ENCODE results near the gene RO60. TPM values are rescaled to one million over a fixed set of nuclear protein-coding genes. Genes with fewer than 3 reads are reported as not detected.
A peak's percentile ranks its signal among the peaks of the same experiment; 100 is the strongest.

Gene RO60
- total RNA-seq, 2 experiments from 2014 or later: 42.8 to 48.0 TPM

DNA sequence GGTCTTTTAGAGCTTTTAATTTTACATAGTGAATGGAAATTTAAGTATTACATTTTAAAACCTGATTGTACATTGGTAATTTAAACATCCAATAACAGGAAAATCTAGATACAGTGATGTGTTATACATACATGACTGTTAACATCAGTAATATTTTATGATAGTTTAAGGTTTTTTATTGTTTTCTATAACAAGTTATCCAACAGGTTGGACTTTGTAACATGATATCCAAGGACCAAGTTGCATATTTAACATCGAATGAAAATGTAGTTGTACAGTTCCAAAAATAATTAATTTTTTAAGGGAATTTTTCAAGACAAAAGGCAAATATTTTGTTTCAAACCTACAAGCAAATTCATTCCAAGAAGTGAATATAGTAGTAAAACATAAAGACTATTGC is 31.5 kb downstream of the RO60 start:
- no peaks in the 10 kb centered on the region for H3K4me1 Mint-ChIP-seq (ENCODE audit: low read depth)
- intact Hi-C loops (cut with micrococcal nuclease): no loop called here
- CTCF ChIA-PET: no interaction called here

DNA sequence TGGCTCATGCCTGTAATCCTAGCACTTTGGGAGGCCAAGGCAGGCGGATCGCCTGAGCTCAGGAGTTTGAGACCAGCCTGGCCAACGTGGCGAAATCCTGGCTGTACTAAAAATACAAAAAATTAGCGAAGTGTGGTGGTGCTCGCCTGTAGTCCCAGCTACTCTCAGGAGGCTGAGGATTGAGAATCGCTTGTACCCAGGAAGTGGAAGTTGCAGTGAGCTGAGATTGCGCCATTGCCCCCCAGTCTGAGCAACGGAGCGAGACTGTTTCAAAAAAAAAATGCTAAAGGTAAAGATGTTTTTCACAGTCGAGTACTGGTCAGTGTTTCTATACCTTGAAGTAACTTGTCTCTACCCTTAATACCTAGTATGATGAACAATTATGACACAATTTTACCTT is 34.7 kb downstream of the RO60 start:
- Mint-ChIP-seq H3K36me3 (ENCODE audit: low read depth) (peaks cover 13% of the 10 kb centered on the region), H3K4me1 (ENCODE audit: low read depth) (no peaks in the 10 kb centered on the region), H3K27me3 (ENCODE audit: low read depth) (no peaks in the 10 kb centered on the region), H3K4me3 (no peak overlapping the region), H3K9me3 (no peaks in the 10 kb centered on the region), H3K27ac (no peak overlapping the region)
- CTCF ChIA-PET: no interaction called here
- intact Hi-C loops (cut with micrococcal nuclease): no loop called here
- DNase-seq: no peak

More for the DNA sequence above, 31.5 kb downstream of the RO60 start:
- Mint-ChIP-seq H3K4me3 (no peak overlapping the region), H3K36me3 (ENCODE audit: low read depth) (peaks cover 9% of the 10 kb centered on the region), H3K9me3 (no peaks in the 10 kb centered on the region), H3K27me3 (ENCODE audit: low read depth) (no peaks in the 10 kb centered on the region), H3K27ac (no peak overlapping the region)
- DNase-seq: no peak

GRCh38 chr1:193102662-193103061 is 43.2 kb downstream of the RO60 start:
- H3K9me3 Mint-ChIP-seq: no peaks in the 10 kb centered on the region
- H3K27me3 Mint-ChIP-seq (ENCODE audit: low read depth): no peaks in the 10 kb centered on the region
- H3K27ac Mint-ChIP-seq: no peak overlapping the region
- intact Hi-C loops (cut with micrococcal nuclease): no loop called here
- no peak overlapping the region for H3K4me3 Mint-ChIP-seq
- no peaks in the 10 kb centered on the region for H3K36me3 Mint-ChIP-seq (ENCODE audit: low read depth)
- no peak for DNase-seq
- H3K4me1 Mint-ChIP-seq (ENCODE audit: low read depth): peaks cover 19% of the 10 kb centered on the region
- CTCF ChIA-PET: no interaction called here

DNA sequence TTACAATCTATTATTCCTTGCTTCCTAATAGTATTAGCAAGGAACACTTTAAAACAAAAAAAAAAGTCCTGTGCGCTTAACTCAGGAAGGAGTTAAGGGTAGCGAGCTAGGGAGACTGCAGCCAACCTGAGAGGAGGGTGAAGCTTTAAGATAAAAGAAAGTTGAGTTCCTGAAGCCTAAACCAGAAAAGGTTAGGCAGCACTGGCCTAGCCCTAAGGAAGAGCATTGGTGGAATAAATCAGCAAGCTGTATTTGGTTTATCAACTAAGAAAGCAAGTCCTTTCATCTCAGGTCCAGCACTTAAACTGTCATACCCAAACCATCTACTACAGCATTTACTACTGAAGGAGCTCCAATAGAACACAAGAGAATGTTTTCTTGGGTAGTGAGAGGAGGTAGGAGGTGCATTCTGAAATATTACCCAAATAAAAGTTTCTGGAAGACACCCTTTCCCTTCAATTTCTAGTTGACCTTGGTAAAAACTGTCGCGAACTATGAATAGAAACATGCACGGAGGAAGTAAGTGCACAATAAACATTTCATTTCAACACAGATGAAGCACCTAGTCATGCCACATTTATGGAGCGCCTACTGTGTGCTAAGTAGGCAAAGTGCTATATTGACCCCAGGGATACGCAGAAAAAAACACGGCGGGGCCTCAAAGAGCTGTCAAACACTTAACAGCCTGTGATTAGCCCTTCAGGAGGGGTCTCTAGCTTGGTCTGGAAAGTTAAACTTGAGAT is 44.5 kb downstream of the RO60 start:
- no peak for DNase-seq
- CTCF ChIA-PET: interaction anchor here (0.7 to 1.3 kb wide), 4 partner anchors 18 to 84 kb away, joined by 3 to 5 read pairs (median 3); partner anchors contain the start of genes CDC73 and UCHL5
- no peak overlapping the region for H3K27ac Mint-ChIP-seq
- intact Hi-C loops (cut with micrococcal nuclease): no loop called here
- H3K4me1 Mint-ChIP-seq (ENCODE audit: low read depth): peaks cover 19% of the 10 kb centered on the region
- no peaks in the 10 kb centered on the region for H3K27me3 Mint-ChIP-seq (ENCODE audit: low read depth)
- H3K9me3 Mint-ChIP-seq: no peaks in the 10 kb centered on the region
- no peaks in the 10 kb centered on the region for H3K36me3 Mint-ChIP-seq (ENCODE audit: low read depth)
- peak overlapping the region; percentile 89 for H3K4me3 Mint-ChIP-seq

DNA sequence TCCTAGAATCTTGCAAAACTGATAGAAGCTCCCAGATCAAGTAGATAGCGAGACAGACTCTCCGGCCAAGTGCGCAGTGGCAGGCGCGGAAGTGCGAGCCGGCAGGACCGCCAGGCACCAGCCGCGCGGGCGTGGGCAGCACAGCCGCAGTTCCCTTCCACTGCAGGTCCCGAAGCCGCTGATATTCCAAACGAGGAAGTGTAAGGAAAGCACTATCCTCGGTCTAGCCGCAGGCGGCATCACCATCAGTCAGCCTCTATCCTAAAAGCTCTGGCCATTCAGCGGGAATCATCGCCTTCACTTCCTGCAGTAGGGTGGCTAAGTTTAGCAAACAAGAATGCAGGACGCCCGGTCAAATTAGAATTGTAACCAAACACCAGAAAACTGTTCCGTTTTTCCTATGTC is 45.1 kb downstream of the RO60 start:
- intact Hi-C loops (cut with micrococcal nuclease): no loop called here
- DNase-seq: peak; percentile 13
- H3K4me1 Mint-ChIP-seq (ENCODE audit: low read depth): peaks cover 19% of the 10 kb centered on the region
- no peaks in the 10 kb centered on the region for H3K36me3 Mint-ChIP-seq (ENCODE audit: low read depth)
- CTCF ChIA-PET: interaction anchor here (0.6 to 1.3 kb wide), 3 partner anchors 17 to 48 kb away, joined by 3 to 5 read pairs (median 3); partner anchors contain the start of genes CDC73 and UCHL5
- peak overlapping the region; percentile 89 for H3K4me3 Mint-ChIP-seq
- H3K27ac Mint-ChIP-seq: no peak overlapping the region
- no peaks in the 10 kb centered on the region for H3K27me3 Mint-ChIP-seq (ENCODE audit: low read depth)
- H3K9me3 Mint-ChIP-seq: no peaks in the 10 kb centered on the region

DNA sequence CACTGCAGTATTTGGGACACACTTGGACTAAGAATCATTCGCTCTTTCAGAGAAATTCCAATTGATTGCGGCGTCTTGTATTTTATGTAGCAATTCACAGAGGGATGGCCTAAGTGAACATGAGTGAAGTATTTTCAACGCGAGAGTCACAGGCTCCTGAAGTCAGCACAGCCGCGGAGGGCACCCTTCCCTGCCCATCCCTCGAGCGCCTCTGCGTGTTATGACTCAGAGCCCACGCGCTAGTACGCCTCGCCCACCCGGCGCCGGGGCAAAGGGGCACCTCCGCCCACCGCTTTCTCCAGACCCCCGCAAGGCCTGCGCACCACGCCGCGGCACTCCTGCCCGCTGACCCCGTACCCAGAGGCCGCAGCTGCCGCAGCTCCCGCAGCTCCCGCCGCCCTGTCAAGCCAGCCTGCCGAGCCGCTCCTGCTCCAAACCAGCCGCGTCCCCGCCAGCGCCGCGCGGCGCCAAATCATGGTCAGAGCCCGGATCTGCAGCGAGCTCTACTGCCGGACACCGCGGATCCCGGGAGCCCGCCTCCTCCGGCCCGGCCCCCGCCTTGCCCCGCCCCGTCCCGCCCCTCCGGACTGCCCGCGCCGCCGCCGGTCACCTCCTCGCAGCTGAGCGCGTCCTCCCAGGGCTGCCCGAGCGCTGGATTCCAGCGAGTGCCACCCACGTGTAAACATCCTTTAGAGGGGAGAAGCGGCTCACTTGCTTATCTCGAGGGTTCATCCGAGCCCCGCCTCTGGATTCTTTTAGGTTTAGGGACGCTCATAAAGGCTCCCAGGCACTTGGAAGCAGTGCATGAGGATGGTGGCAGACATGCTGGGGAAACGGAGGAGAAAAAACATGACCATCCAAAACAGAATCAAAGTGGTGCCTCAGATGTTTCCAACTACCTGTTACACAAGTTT is 45.8 kb downstream of the RO60 start, which contains the start of gene GLRX2:
GLRX2 (minus strand) TSS at position 508 of the 914 bp plus-strand sequence; CDS start at position 476, 32 bp downstream.
- intact Hi-C loops (cut with micrococcal nuclease): loop anchor here (1.0 to 5.0 kb wide), 3 partner anchors 17 to 298 kb away; partner anchors contain the start of genes CDC73, RGS2, RO60 and UCHL5
- Mint-ChIP-seq H3K9me3 (no peaks in the 10 kb centered on the region), H3K36me3 (ENCODE audit: low read depth) (no peaks in the 10 kb centered on the region), H3K4me3 (peak within 1 kb of the TSS; percentile 89), H3K4me1 (ENCODE audit: low read depth) (peaks cover 19% of the 10 kb centered on the region), H3K27me3 (ENCODE audit: low read depth) (no peaks in the 10 kb centered on the region), H3K27ac (peak within 1 kb of the TSS; percentile 68)
- CTCF ChIA-PET: interaction anchor here (0.6 kb wide), 1 partner anchor 48 kb away, joined by 3 read pairs; no protein-coding TSS in a partner anchor
- peak; percentile 60 for DNase-seq

GRCh38 chr1:193105821-193106177 is 46.4 kb downstream of the RO60 start:
- Mint-ChIP-seq H3K9me3 (no peaks in the 10 kb centered on the region), H3K4me3 (peak overlapping the region; percentile 89), H3K4me1 (ENCODE audit: low read depth) (peaks cover 19% of the 10 kb centered on the region), H3K36me3 (ENCODE audit: low read depth) (no peaks in the 10 kb centered on the region), H3K27me3 (ENCODE audit: low read depth) (no peaks in the 10 kb centered on the region), H3K27ac (no peak overlapping the region)
- no peak for DNase-seq
- intact Hi-C loops (cut with micrococcal nuclease): loop anchor here (1.0 to 5.0 kb wide), 3 partner anchors 17 to 298 kb away; partner anchors contain the start of genes CDC73, RGS2, RO60 and UCHL5
- CTCF ChIA-PET: interaction anchor here (0.7 kb wide), 1 partner anchor 302 kb away, joined by 3 read pairs; no protein-coding TSS in a partner anchor

- Mint-ChIP-seq H3K4me3 (no peak overlapping the region), H3K9me3 (no peaks in the 10 kb centered on the region), H3K27ac (no peak overlapping the region), H3K27me3 (ENCODE audit: low read depth) (no peaks in the 10 kb centered on the region), H3K36me3 (ENCODE audit: low read depth) (no peaks in the 10 kb centered on the region), H3K4me1 (ENCODE audit: low read depth) (peaks cover 13% of the 10 kb centered on the region)
- intact Hi-C loops (cut with micrococcal nuclease): loop anchor here (5.0 kb wide), 1 partner anchor 301 kb away; the partner anchor contains the start of gene RGS2
- CTCF ChIA-PET: interaction anchor here (0.6 kb wide), 2 partner anchors 9 to 88 kb away, joined by 3 read pairs; no protein-coding TSS in a partner anchor
- no peak for DNase-seq
Measured at GRCh38 chr1:193108471-193108870, 49.1 kb downstream of the RO60 start.

Other genes starting within 250 kb of the RO60 start
- 10 to 100 TPM; 63.4 to 68.8 TPM for gene UCHL5, start 252 bp upstream of the RO60 start, total RNA-seq
- 10 to 100 TPM; 16.5 to 18.5 TPM for gene GLRX2, start 45.8 kb downstream of the RO60 start, total RNA-seq
- 10 to 100 TPM; 39.0 to 45.2 TPM for gene CDC73, start 62.4 kb downstream of the RO60 start, total RNA-seq
- not detected for gene B3GALT2, start 127.0 kb downstream of the RO60 start, total RNA-seq

Measured in activated naive CD4-positive, alpha-beta T cell treated with anti-CD3 and anti-CD28 coated beads for 36 hours (primary cell).